H1 (cell line): ENCODE measurements around the gene TFB2M. TPM values are rescaled to one million over a fixed set of nuclear protein-coding genes. Genes with fewer than 3 reads are reported as not detected.

Experiments used
- CHD1 ChIP-seq: IDR thresholded peaks from 2 replicates; pipeline ENCODE4 v1.6.1; 2012; ENCODE audit warnings: low read depth, low read length, improper control_type of control experiment
- CHD2 ChIP-seq: IDR thresholded peaks from 2 replicates; pipeline ENCODE4 v1.6.1; 2012; ENCODE audit warnings: low read length, improper control_type of control experiment
- CTBP2 ChIP-seq: IDR thresholded peaks from 2 replicates; pipeline ENCODE4 v1.7.0; 2011; ENCODE audit warnings: borderline replicate concordance, mild to moderate bottlenecking, moderate library complexity, mixed read lengths, low read length; ENCODE audit not compliant: insufficient read depth, insufficient read length
- EGR1 ChIP-seq: IDR thresholded peaks from 2 replicates; pipeline ENCODE4 v1.6.1; 2011; ENCODE audit warnings: low read depth, low read length, borderline replicate concordance
- KDM4A ChIP-seq: IDR thresholded peaks from one replicate; pipeline ENCODE4 v1.7.1; 2012; ENCODE audit warnings: low read depth, mild to moderate bottlenecking, moderate library complexity, low read length, inconsistent platforms; ENCODE audit not compliant: severe bottlenecking
- SRF ChIP-seq: IDR thresholded peaks from 2 replicates; pipeline ENCODE4 v1.6.1; 2011; ENCODE audit warnings: mild to moderate bottlenecking, low read depth, low read length, moderate library complexity
- polyA plus RNA-seq, 7 experiments: library from polyadenylated mRNA; depleted of rRNA in 3 of 7; stranded (reverse) in 5 of 7; unstranded in 2 of 7; fragments of >200 nt in 5 of 7; fragments of 200-250 nt in 2 of 7; gene quantifications; 1 replicate in 5 of 7; 2 replicates in 1 of 7; 4 replicates in 1 of 7; pipeline versions ENCODE4 v1.2.1 to v1.2.3, GENCODE V29; 2011 to 2013; ENCODE audit warnings: missing spikeins in 2 of 7, mixed read lengths in 2 of 7
- total RNA-seq: library from RNA; stranded (reverse); fragmentation: NEBNext Ultra II Directional; extraction: Animal tissue kit (Norgen Biotek cat#: 25700); gene quantifications from 2 replicates; pipeline ENCODE4 v1.2.1, GENCODE V29; 2021

TFB2M gene
- total and polyA plus RNA-seq, 2 of the 8 experiments (the other 6 are each of a cell fraction or from before 2014, with no cell fraction given): 10.4 to 22.0 TPM

DNA sequence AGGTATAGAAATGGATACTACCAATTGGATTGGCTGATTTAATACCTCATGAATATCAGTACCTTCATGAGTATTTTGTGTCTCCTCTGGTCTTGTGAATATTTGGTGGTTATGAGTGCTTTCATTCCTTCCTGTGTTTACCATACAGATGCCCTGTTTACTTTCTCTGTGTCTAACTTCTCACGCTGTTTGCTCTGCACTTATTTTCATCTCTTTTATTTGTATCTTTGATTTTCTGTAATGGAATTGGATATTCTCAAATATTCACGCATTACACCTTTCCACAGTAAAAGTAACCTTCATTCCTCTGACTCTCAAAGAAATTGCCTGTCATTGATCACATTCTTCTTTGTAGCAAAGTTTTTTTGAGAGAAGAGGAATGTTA is 17.0 kb upstream of the TFB2M start (continued):
- TF ChIP-seq CTBP2 (no peak), SRF (no peak), KDM4A (no peak), CHD2 (no peak), CHD1 (no peak), EGR1 (no peak)
